Measurements from ENCODE around the gene VMAC.

VMAC gene

GRCh38 chr19:5932609-5933262 is 28.1 kb downstream of the VMAC start:
- DNase-seq = no peak

- no peak for DNase-seq
These were observed 28.9 kb downstream of the VMAC start for GRCh38 chr19:5933391-5934068.

GRCh38 chr19:5934069-5934401 is 29.4 kb downstream of the VMAC start:
- no peak for DNase-seq

- DNase-seq = no peak
These were observed 30.3 kb downstream of the VMAC start for GRCh38 chr19:5934774-5935472.

- no peak for DNase-seq
These were observed 31.0 kb downstream of the VMAC start for GRCh38 chr19:5935473-5936291.

- DNase-seq = no peak
These were observed 31.6 kb downstream of the VMAC start for GRCh38 chr19:5936292-5936592.

- no peak for DNase-seq
These were observed 32.9 kb downstream of the VMAC start for GRCh38 chr19:5937550-5937949.

GRCh38 chr19:5940260-5941208 is 35.9 kb downstream of the VMAC start:
- no peak for DNase-seq

- no peak for DNase-seq
These were observed 37.0 kb downstream of the VMAC start for GRCh38 chr19:5941673-5942072.

- no peak for DNase-seq
These were observed 38.4 kb downstream of the VMAC start for GRCh38 chr19:5943045-5943444.

- no peak for DNase-seq
These were observed 39.0 kb downstream of the VMAC start for GRCh38 chr19:5943623-5944022.

GRCh38 chr19:5947435-5947834 is 42.8 kb downstream of the VMAC start:
- DNase-seq = no peak

GRCh38 chr19:5948752-5949564 is 44.3 kb downstream of the VMAC start:
- no peak for DNase-seq

- DNase-seq = no peak
These were observed 45.2 kb downstream of the VMAC start for GRCh38 chr19:5949792-5950305.

GRCh38 chr19:5950741-5951140 is 46.1 kb downstream of the VMAC start:
- no peak for DNase-seq

GRCh38 chr19:5951338-5951861 is 46.7 kb downstream of the VMAC start:
- no peak for DNase-seq

GRCh38 chr19:5952193-5953029 is 47.7 kb downstream of the VMAC start:
- DNase-seq = no peak

- no peak for DNase-seq
These were observed 48.4 kb downstream of the VMAC start for GRCh38 chr19:5953030-5953589.

GRCh38 chr19:5953680-5954213 is 49.1 kb downstream of the VMAC start:
- DNase-seq = no peak
